Activated naive CD4-positive, alpha-beta T cell treated with anti-CD3 and anti-CD28 coated beads, Interleukin-2, amount 10 ng/mL, durations not matched to agents 5 hours and 36 hours (primary cell): ENCODE measurements around the gene CLBA1. TPM values are rescaled to one million over a fixed set of nuclear protein-coding genes. Genes with fewer than 3 reads are reported as not detected.

Experiments used
- total RNA-seq, 2 experiments: library from RNA; stranded (reverse); gene quantifications; one replicate each; pipeline ENCODE4 v1.2.3, GENCODE V29; 2021

CLBA1 gene
- under 1 TPM; 0.43 to 0.48 TPM for total RNA-seq

DNA sequence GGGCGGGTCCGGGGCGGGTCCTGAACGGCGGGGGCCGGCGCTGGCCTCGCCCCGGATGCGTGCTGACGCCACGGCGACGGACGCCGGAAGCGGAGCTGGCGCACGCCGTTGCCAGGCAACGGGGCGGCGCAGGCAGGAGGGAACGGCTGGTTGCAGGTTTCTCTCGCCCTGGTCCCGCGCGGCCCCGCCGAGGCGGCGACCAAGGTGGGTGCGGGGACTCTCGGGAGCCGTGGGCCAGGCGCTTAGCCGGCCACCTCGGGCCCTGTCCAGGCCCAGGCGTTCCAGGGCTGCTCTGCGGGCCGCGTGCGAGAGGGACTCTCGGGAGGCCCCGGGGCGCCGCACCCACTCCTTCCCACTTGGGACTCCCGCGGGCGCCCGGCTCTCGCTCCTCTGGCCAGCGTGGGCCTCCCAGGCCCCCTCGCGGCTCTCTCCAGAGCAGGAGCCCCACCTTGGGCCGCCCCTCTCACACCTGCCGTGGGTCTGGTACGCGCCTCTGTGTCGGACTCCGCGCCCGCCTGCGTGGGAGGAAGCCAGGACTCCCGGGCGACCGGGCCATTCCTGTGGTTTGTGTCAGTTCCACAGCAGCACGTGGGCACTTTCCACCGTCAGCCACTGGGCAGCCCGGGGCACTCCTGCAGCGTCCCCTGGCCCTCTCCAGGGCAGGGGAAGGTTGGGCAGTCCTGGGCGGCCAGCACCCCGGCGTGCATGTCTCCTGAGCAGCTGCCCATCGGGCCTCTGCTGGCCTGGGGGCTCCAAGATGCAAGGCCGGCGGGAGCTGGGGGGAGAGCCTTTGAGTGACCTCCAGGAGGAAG is at the start of gene CLBA1:
Gene CLBA1 (plus strand): TSS at position 114 of the 812 bp plus-strand sequence. CDS start 644 bp downstream, at position 758.

DNA sequence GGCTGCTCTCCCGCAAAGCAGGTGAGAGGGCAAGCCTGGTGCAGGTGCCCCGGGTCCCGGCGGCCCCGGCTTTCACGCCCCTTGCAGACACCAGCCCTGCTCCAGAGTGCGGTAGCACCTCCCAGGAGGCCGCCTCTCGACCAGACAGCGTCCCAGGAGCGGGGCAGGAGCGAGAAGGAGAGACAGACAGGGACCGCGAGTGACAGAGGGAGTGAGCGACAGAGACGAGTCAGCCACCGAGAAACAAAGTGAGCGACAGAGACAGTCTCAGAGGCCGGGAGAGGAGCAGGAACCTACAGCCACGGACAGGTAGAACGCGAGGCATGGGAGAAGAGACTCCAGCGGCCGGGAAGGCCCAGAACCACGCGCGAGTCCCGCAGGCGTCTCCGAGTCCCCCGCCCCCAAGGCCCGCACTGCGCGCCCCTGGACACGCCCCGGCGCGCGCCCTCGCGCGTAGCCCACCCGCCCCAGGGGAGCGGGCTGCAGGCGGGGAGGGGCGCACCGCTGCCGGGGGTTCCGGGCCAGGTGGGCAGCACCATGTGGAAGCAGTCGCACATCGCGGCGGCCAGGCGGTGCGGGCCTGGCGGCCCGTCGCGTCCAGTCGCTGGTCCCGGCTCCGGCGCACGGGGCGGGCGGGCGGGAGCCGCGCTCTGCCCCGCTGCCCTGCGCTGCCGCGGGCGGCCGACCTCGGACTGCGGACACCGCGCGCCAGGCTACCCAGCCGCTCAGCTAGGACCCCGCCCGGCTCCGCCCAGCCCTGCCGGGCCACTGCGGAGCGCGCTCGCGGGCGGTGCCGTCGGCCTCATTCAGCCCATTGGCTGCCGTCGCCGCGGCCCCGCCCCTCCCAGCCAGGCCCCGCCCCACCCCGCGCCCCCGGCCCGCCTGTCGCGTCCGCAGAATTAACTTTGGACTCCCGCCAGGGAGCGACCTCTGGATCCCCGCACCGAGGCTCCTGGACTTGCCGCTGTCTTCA is 7.6 kb upstream of the CLBA1 start, which contains the start of gene AHNAK2:
Gene AHNAK2 (minus strand): TSS at position 694 of the 973 bp plus-strand sequence. CDS start 137 bp downstream, at position 557.

DNA sequence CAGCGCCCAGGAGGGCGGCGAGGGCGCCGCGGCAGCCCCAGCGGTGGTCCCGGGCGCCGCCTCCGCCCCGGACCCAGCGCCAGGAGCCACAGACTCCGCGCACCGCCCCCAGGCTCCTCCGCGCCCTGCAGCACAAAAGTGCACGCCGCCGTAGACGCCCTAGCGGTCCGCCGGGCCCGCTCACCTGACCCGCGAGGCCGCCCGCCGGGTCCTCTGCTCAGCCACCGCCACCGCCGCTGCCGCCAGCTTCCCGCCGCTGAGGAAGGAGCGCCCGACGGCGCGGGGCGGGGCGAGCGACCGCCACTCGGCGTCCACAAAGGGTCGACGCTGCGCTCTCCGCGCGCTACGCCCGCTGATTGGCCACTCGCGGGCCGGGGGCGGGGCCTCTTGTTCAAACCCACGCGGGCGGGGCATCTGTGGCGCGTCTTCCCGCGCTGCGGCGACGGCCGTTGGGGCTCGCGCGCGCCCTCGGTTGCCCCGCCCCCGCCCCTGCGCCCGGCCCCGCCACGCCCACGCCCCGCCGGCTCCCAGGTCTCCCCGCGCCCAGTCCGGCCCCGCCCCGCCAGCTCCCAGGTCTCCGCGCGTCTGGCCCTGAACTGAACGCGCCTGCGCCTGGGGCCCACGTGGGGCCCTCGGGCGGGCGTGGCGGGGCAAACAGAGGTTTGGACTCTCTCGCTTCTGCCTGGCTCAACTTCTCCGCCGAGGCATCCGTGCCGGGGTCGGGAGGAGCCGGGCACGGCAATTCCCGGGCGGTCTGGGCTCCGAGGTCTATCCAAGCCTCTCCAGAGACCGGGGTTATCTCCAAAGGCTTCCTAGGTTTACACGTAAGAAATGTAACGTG is 35.4 kb downstream of the CLBA1 start, which contains the start of gene CDCA4:
Gene CDCA4 (minus strand): TSS at position 269 of the 841 bp plus-strand sequence. CDS start 9,154 bp downstream, outside the sequence.

Other genes starting within 250 kb of the CLBA1 start
- 10 to 100 TPM; 76.5 to 84.2 TPM for gene SIVA1, start 232.6 kb upstream of the CLBA1 start, total RNA-seq
- gene AKT1, start 190.0 kb upstream of the CLBA1 start, total RNA-seq: 100 to 1,000 TPM; 137 to 139 TPM
- 1 to 10 TPM; 5.1 to 5.6 TPM for gene ZBTB42, start 184.7 kb upstream of the CLBA1 start, total RNA-seq
- gene CEP170B, start 120.5 kb upstream of the CLBA1 start, total RNA-seq: 1 to 10 TPM; 4.7 to 4.9 TPM
- not detected for gene PLD4, start 60.9 kb upstream of the CLBA1 start, total RNA-seq
- under 1 TPM in 1 of 2 experiments, not detected in 1; 0.07 TPM for gene AHNAK2, start 7.4 kb upstream of the CLBA1 start, total RNA-seq
- 10 to 100 TPM; 39.9 to 42.4 TPM for gene CDCA4, start 35.3 kb downstream of the CLBA1 start, total RNA-seq
- gene GPR132, start 79.6 kb downstream of the CLBA1 start, total RNA-seq: 10 to 100 TPM; 45.0 to 46.9 TPM
- gene JAG2, start 183.0 kb downstream of the CLBA1 start, total RNA-seq: 1 to 10 TPM; 6.2 to 6.9 TPM
- gene NUDT14, start 195.5 kb downstream of the CLBA1 start, total RNA-seq: 10 to 100 TPM; 39.1 to 42.4 TPM